Breast epithelium (tissue), 4 donors: Measurements from ENCODE around the gene MGAT4B. TPM values are rescaled to one million over a fixed set of nuclear protein-coding genes. Genes with fewer than 3 reads are reported as not detected.

Experiments used
- DNase-seq, 2 donors: peaks; one replicate each; pipeline ENCODE4 v3.0.0-alpha.2; 2019; ENCODE audit warnings: low spot score in 2 of 2
- H3K27ac ChIP-seq, 2 donors: fragments of 200-600 bp; sonication (generic) in 1 of 2; one replicate each; pipeline ENCODE4 v1.5.1; 2016 to 2019; ENCODE audit warnings: mild to moderate bottlenecking in 1 of 2
- H3K27me3 ChIP-seq, 2 donors: fragments of 200-600 bp; sonication (generic) in 1 of 2; one replicate each; pipeline versions ENCODE4 v1.5.1 to v1.6.0; 2017 to 2019; ENCODE audit warnings: control low read depth in 1 of 2, mild to moderate bottlenecking in 1 of 2
- H3K36me3 ChIP-seq: fragments of 200-600 bp; one replicate; pipeline ENCODE4 v1.5.1; 2019
- H3K4me1 ChIP-seq, 2 donors: fragments of 200-600 bp; sonication (generic); one replicate each; pipeline ENCODE4 v1.5.1; 2016 to 2019; ENCODE audit warnings: control low read depth in 1 of 2
- H3K4me3 ChIP-seq, 3 donors: fragments of 200-600 bp; sonication (generic); 1 replicate in 2 of 3; 2 replicates in 1 of 3; pipeline ENCODE4 v1.5.1; 2016 to 2019; ENCODE audit warnings: mild to moderate bottlenecking in 3 of 3, moderate library complexity in 2 of 3
- H3K9me3 ChIP-seq, 2 donors: fragments of 200-600 bp; sonication (generic) in 1 of 2; one replicate each; pipeline ENCODE4 v1.5.1; 2016 to 2019; ENCODE audit warnings: control low read depth in 1 of 2
- CTCF ChIP-seq, 3 donors: fragments of 450-650 bp; IDR thresholded peaks; one replicate each; pipeline ENCODE4 v1.5.1; 2016 to 2017; ENCODE audit warnings: antibody characterized with exemption in 3 of 3, mild to moderate bottlenecking in 3 of 3, moderate library complexity in 3 of 3
- POLR2A ChIP-seq: fragments of 450-650 bp; IDR thresholded peaks from one replicate; pipeline ENCODE4 v1.6.1; 2016; ENCODE audit warnings: antibody characterized with exemption, mild to moderate bottlenecking, moderate library complexity
- POLR2AphosphoS5 ChIP-seq, 3 donors: sonication (generic); formaldehyde crosslinking; IDR thresholded peaks; one replicate each; pipeline ENCODE4 v1.6.1; 2017; ENCODE audit warnings: antibody characterized with exemption in 3 of 3
- intact Hi-C: fragments of 100-400 bp; cut with DNase I; formaldehyde crosslinking; loops from one replicate; pipeline ENCODE4 v1.15.1; 2023; ENCODE audit warnings: low total_unique reads
- total RNA-seq, 3 donors: library from RNA; depleted of rRNA; stranded (reverse); fragments of >200 nt; gene quantifications; one replicate each; pipeline ENCODE4 v1.1.0, GENCODE V29; 2016

MGAT4B gene
- total RNA-seq, 3 donors from 2014 or later, result 43.0 to 73.7 (median 54.6) TPM

DNA sequence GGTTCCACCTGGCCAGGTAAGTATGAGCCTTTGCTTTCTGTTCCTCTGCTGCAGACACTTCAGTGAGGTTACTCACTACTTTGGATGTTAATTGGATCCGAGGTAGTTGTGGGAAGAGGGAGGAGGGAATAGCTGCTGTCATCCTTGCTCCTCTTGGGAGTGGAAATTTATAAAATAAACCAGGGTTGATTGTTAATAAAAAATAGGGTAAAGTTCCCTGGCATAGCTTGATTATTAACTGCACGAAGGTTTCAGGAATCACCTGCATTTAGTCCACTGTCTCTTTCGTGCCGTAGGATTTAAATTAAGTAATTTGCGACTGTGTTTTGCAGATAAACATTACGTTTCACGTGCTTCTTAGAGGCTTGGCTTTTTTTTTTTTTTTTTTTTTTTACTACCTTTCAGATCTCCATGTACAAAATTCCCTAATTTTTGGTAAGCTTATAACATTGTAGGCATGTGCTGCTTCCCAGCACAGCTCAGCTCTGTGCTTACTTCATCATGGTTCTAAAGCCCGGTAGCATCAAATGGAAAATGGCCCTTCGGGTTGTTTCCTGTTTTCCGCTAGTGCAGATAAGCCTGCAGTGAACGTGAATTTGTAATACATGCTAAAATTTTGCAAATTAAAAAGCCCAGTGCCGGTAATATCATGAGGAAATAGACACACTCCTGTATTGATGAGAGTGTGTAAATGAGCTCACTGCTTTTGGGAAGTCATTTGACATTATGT, 39.8 kb downstream of the MGAT4B start:
- no peak overlapping the region for H3K4me3 ChIP-seq
- H3K27me3 ChIP-seq, result no peaks in the 10 kb centered on the region
- no peak for DNase-seq
- H3K36me3 ChIP-seq, result no peaks in the 10 kb centered on the region
- TF ChIP-seq POLR2A (no peak), CTCF (IDR thresholded peaks at IDR 0.05) (no peak), POLR2AphosphoS5 (IDR thresholded peaks at IDR 0.05) (no peak)
- intact Hi-C loops, result no loop called here
- no peaks in the 10 kb centered on the region for H3K9me3 ChIP-seq
- H3K27ac ChIP-seq, result peak overlapping the region in 1 of 2 donors; percentile 50
- H3K4me1 ChIP-seq, result peaks cover 8 to 15% of the 10 kb centered on the region in 2 donors

DNA sequence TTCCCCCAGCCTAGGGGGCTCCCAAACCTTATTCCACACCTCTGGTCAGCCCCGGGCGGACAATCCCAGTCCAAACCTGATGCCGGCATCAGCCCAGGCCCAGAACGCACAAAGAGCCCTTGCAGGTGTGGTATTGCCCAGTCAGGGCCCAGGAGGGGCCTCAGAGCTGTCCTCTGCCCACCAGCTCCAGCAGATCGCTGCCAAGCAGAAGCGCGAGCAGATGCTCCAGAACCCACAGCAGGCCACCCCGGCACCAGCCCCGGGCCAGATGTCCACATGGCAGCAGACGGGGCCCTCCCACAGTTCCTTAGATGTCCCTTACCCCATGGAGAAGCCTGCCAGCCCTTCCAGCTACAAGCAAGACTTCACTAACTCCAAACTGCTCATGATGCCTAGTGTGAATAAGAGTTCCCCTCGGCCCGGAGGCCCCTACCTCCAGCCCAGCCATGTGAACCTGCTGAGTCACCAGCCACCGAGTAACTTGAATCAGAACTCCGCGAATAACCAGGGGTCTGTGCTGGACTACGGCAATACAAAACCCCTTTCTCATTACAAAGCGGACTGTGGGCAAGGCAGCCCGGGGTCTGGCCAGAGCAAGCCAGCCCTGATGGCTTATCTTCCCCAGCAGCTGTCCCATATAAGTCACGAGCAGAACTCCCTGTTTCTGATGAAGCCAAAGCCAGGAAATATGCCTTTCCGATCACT, 40.5 kb downstream of the MGAT4B start:
- DNase-seq, result no peak
- no peaks in the 10 kb centered on the region for H3K9me3 ChIP-seq
- peak overlapping the region in 1 of 2 donors; percentile 50 for H3K27ac ChIP-seq
- H3K27me3 ChIP-seq, result no peaks in the 10 kb centered on the region
- no peaks in the 10 kb centered on the region for H3K36me3 ChIP-seq
- TF ChIP-seq POLR2AphosphoS5 (IDR thresholded peaks at IDR 0.05), result no peak
- TF ChIP-seq POLR2A, result no peak
- no peak for TF ChIP-seq CTCF (IDR thresholded peaks at IDR 0.05)
- no peak overlapping the region for H3K4me3 ChIP-seq
- intact Hi-C loops, result no loop called here
- H3K4me1 ChIP-seq, result peaks cover 10 to 15% of the 10 kb centered on the region in 2 donors

GRCh38 chr5:179765400-179765799, 41.3 kb downstream of the MGAT4B start:
- H3K36me3 ChIP-seq, result no peaks in the 10 kb centered on the region
- peak overlapping the region in 1 of 2 donors; percentile 50 for H3K27ac ChIP-seq
- peaks cover 10 to 15% of the 10 kb centered on the region in 2 donors for H3K4me1 ChIP-seq
- TF ChIP-seq POLR2A (no peak), CTCF (IDR thresholded peaks at IDR 0.05) (no peak), POLR2AphosphoS5 (IDR thresholded peaks at IDR 0.05) (no peak)
- no peak overlapping the region for H3K4me3 ChIP-seq
- intact Hi-C loops, result no loop called here
- no peak for DNase-seq
- no peaks in the 10 kb centered on the region for H3K9me3 ChIP-seq
- no peaks in the 10 kb centered on the region for H3K27me3 ChIP-seq

DNA sequence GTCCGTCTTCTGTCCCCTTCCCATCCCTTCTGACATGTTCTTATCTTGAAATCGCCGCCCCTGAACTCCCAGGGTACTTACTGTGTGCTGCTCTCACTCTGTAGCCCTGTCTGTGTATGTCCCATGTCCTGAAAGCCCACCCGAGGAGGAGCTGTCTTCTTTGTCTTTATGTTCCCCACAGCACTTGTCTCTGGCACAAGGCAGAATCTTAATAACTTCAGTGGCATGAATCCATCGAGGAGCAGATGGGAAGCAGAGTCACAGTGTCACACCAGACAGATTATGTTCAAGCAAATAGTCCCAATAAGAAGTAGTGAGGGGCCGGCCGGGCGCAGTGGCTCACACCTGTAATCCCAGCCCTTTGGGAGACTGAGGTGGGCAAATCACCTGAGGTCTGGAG, 42.6 kb downstream of the MGAT4B start:
- Histone ChIP-seq H3K36me3 (no peaks in the 10 kb centered on the region), H3K4me3 (no peak overlapping the region), H3K9me3 (no peaks in the 10 kb centered on the region), H3K4me1 (peaks cover 10 to 15% of the 10 kb centered on the region in 2 donors), H3K27ac (peak overlapping the region; percentile 60 to 72), H3K27me3 (no peaks in the 10 kb centered on the region)
- intact Hi-C loops, result no loop called here
- TF ChIP-seq POLR2AphosphoS5 (IDR thresholded peaks at IDR 0.05) (no peak), CTCF (IDR thresholded peaks at IDR 0.05) (no peak)
- DNase-seq, result no peak
